Heart left ventricle (tissue), 13 donors: ENCODE data around the gene ACVR2A.

Experiments
- CTCF ChIP-seq, 12 donors: fragments of 200-600 bp; sonication (generic) in 4 of 12; IDR thresholded peaks; one replicate each; pipeline versions ENCODE4 v1.5.0 to v1.8.0; 2018 to 2022; ENCODE audit warnings: antibody characterized with exemption in 12 of 12, mild to moderate bottlenecking in 5 of 12
- POLR2A ChIP-seq, 2 donors: fragments of 450-650 bp; IDR thresholded peaks; one replicate each; pipeline ENCODE4 v1.6.1; 2017; ENCODE audit warnings: antibody characterized with exemption in 2 of 2, mild to moderate bottlenecking in 2 of 2, moderate library complexity in 2 of 2
- donor health status: ischemic (EF 13 %, LVEDD 7.1; RV severe dilation, severe dysfunction).
- donor health status: DM: no; HTN: yes; CAD: no.
- donor health status: DM: no; HTN: no; CAD: no.
- donor health status: ischemic (EF 25% LVEDD 6.9; RV normal size, moderate dysfunction).
- donor health status: ischemic (EF 25% LVEDD 5.7; RV mildly dilated, moderate dysfunction).
- donor health status: ischemic (EF 35%, LVEDD 5.7; RV mildly dilated, moderate dysfunction).
- donor health status: nonischemic (EF 11% LVEDD 7.7; RV severe dilation, severe dysfunction).
- donor health status: DM: yes; HTN: yes; CAD: no.
- donor health status: PGD.
- donor health status: ischemic (EF 29% LVEDD 5.4; RV normal size, mild dysfunction).
- donor health status: nonischemic (EF 23%, LVEDD 6.1; RV moderate dilation, normal function).

- TF ChIP-seq CTCF (IDR thresholded peaks at IDR 0.05): no peak
- no peak for TF ChIP-seq POLR2A (IDR thresholded peaks at IDR 0.05)
Observed at GRCh38 chr2:147836099-147836498, 8.7 kb upstream of the ACVR2A start.
